NCI-H69 (cell line): ENCODE data around the gene DDX39B.
"Not testable (repeated sequence)": the region's sequence is repeated elsewhere in the genome, so short reads cannot be mapped to it uniquely, and the experiment has no call there.

Experiments used
- DNase-seq: peaks from one replicate; lab custom pipeline; 2025; lab: John Stamatoyannopoulos, UW

DDX39B gene

DNA sequence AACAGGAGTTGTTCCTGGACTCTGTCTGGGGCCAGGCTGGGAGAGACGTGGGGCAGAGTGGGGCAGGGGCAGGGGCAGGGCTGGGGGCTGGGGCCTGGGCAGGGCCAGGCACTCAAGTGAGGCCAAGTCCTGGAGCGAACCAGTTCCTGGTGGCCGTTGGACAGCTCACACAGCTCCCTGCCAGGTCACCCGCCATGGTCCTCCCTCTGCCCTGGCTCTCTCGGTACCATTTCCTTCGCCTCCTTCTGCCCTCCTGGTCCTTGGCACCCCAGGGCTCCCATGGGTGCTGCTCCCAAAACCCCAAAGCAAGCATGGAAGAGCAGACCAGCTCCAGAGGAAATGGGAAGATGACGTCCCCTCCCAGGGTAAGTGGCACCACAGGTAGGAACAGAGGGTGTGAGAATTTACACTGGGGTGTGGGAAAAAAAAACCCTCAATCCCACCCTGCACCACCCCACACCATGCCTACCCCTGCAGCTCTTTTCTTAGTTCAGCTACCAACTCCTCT is 12.9 kb downstream of the DDX39B start, which contains the start of gene MCCD1:
MCCD1 (plus strand) TSS at position 142 of the 508 bp plus-strand sequence; CDS start at position 195, 53 bp downstream.
- no peak for DNase-seq

- peak; percentile 26 for DNase-seq
Observed at GRCh38 chr6:31528307-31528777, 13.5 kb downstream of the DDX39B start.

DNA sequence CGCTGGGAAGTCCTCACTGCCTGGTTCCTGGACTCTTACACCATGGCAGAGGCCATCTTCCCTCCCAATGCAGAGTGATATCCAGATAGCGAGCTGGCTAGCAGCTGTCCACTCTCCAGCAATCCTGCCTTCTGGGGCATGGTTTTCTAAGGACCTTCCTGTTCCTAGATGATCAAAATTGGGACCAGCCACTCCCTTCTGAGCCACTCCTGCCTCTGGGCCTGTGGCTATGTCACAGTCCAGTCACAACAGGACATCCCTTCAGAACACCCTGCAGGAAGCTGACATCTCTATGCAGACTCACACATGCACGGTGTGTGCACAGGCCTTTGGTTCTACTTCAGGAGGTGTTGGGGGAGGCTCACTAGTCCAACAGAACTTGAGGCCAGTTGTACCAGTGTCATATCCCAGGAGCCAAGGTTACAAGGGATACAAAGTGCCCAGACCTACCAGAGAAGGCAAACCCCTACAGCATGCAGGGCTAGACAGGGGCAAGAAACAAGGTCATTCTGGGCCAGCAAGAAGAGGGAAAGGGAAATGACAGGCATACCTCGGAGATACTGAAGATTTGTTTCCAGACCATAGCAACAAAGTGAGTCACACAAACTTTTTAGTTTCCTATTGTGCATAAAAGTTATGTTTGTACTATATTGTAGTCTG is 15.7 kb downstream of the DDX39B start:
- no peak for DNase-seq

- DNase-seq = peak; percentile 6
Observed at GRCh38 chr6:31525553-31525931, 16.3 kb downstream of the DDX39B start.

- DNase-seq = peak; percentile 24
Observed at GRCh38 chr6:31521835-31522234, 20.0 kb downstream of the DDX39B start.

GRCh38 chr6:31513456-31514165 is 28.2 kb downstream of the DDX39B start:
- no peak for DNase-seq

- no peak for DNase-seq
Observed at GRCh38 chr6:31510007-31510406, 31.8 kb downstream of the DDX39B start.

GRCh38 chr6:31509036-31509435 is 32.8 kb downstream of the DDX39B start:
- DNase-seq = not testable (repeated sequence)

- no peak for DNase-seq
Observed at GRCh38 chr6:31502586-31502985, 39.2 kb downstream of the DDX39B start.

GRCh38 chr6:31499648-31500047 is 42.2 kb downstream of the DDX39B start:
- not testable (repeated sequence) for DNase-seq

GRCh38 chr6:31498748-31499147 is 43.1 kb downstream of the DDX39B start:
- DNase-seq = peak; percentile 51

DNA sequence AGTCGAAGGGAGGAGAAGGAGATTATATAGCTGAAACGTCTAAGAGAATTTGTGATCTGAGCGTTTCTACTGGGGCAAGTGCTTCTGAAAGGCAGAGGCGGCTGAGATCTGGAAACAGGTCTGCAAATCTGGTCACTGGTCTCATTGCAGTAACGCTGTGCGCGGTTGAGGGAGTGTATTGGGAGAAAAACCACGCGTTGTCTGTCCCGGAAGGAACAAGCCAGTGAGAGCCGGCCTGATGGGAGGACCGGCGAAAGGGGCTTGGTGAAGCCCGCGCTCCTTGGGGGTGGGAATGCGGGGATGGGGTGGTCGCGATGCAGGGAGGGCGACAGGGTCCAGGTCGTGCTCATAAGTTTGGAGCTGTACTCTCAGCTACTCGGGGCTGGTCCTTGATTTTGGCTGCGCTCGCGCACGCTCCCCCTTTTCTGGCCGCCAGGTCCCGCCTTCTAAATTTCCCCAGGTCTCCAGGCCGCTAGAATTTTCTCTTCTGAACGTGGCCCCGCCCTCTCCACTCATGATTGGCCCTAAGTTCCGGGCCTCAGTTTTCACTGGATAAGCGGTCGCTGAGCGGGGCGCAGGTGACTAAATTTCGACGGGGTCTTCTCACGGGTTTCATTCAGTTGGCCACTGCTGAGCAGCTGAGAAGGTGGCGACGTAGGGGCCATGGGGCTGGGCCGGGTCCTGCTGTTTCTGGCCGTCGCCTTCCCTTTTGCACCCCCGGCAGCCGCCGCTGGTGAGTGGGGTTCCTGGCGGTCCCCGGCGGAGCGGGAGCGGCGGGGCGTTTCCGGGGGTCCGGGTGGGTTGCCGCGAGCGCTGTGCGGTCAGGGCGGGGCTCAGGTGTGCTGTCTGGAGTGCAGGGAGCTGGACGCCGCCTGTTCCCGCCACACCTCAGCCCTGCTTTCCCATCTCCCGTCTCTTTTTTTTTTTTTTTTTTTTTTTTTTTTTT is 44.0 kb downstream of the DDX39B start, which contains the start of gene MICB:
MICB (plus strand) TSS at position 615 of the 946 bp plus-strand sequence; CDS start at position 664, 49 bp downstream.
- peak; percentile 96 for DNase-seq

DNA sequence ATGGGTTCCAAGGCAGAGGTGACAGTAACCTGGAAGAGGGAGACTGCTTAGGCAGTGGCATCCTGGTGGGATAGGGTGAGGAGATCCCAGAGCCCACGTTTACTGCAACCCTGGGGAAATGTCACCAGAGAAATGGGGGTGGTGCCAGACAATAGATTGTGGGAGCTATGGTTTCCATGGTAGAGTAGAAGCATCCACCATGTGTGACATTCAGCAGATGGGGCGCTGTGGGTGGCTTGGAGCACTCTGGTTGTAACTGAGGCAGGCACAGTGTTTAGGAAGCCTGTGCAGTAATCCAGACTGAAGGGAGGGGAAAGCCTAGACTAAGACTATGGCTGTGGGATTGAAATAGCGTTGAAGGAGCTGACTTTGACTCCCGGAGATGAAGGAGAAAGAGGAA is 45.0 kb downstream of the DDX39B start:
- DNase-seq = peak; percentile 42

GRCh38 chr6:31495580-31495979 is 46.2 kb downstream of the DDX39B start:
- no peak for DNase-seq

DNA sequence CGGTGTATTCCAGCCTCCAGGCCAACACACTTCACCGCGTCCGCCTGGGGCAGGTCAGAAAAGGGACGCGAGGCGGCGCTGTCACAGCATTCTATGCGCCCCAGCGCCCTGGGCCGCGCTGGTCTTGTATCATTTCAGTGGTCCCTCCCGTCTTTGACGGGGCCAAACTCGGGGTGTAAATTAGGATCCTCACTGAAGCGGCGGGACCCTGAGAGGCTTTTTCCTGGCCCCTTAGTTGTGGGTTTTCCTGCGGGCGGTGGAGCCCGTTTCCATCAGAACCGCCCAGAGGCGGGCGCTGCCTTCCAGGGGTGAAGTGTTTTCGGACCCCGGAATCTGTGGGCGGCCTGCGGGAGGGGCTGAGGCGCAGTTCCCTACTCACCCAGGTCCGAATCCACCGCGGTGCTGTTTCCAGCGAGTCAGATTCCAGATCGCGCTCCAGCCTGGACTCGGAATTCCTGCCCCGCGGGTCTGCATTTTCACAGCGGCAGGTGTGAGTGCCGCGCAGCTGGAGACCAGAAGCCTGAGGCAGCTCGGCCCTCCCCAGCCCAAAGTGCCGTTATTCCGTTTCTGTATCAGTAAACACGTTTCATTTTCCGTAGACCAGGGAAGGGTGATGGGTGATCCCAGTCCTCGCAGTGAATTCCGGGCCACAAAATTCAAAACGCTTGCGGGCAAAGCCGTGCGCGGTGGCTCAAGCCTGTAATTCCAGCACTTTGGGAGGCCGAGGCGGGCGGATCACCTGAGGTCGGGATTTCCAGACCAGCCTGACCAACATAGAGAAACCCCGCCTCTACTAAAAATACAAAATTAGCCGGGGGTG is 47.7 kb downstream of the DDX39B start:
- DNase-seq = peak; percentile 89

GRCh38 chr6:31493550-31493874 is 48.3 kb downstream of the DDX39B start:
- not testable (repeated sequence) for DNase-seq

- DNase-seq = no peak
Observed at GRCh38 chr6:31490115-31490873, 51.5 kb downstream of the DDX39B start.

- no peak for DNase-seq
Observed at GRCh38 chr6:31489086-31489485, 52.7 kb downstream of the DDX39B start.

- peak; percentile 9 for DNase-seq
Observed at GRCh38 chr6:31487674-31488073, 54.1 kb downstream of the DDX39B start.
